Endothelial cell of umbilical vein (primary cell): Measurements from ENCODE around the gene LCN9. TPM values are rescaled to one million over a fixed set of nuclear protein-coding genes. Genes with fewer than 3 reads are reported as not detected.

Experiments
- BruUV-seq: library from RNA; stranded (reverse); fragments of 400-500 nt; replicated peaks from 2 replicates; lab custom pipeline; 2021; lab: Mats Ljungman, UMichigan
- CTCF ChIA-PET: fragments of 300-600, 350-600 bp; sonication (Branson Sonifier 250); formaldehyde crosslinking; loops from one replicate; lab custom pipeline; 2021; ENCODE audit warnings: antibody characterized with exemption, inconsistent platforms; lab: Charles Lee
- POLR2A ChIA-PET: fragments of 300-600, 350-600 bp; sonication (Branson Sonifier 250); formaldehyde crosslinking; loops from one replicate; lab custom pipeline; 2021; ENCODE audit warnings: antibody characterized with exemption, inconsistent platforms; lab: Charles Lee
- DNase-seq: peaks from one replicate; pipeline ENCODE4 v3.0.0-alpha.2; 2011; ENCODE audit warnings: low read depth, low spot score
- FAIRE-seq: peaks from 2 replicates; lab custom pipeline; 2011; peaks lifted over from hg19 to GRCh38; lab: Jason Lieb, UNC
- H2AFZ ChIP-seq: 2 replicates; pipeline ENCODE4 v1.6.0; 2012; ENCODE audit warnings: low read depth, low read length, control low read depth, inconsistent platforms
- H3K27ac ChIP-seq: 2 replicates; pipeline ENCODE4 v1.5.1; 2011; ENCODE audit warnings: low read depth, mild to moderate bottlenecking, control low read depth, low read length, moderate library complexity; ENCODE audit not compliant: insufficient read depth
- H3K27me3 ChIP-seq, 2 experiments: 2 replicates each; pipeline versions ENCODE4 v1.6.0 to v1.6.1; 2011; ENCODE audit warnings: low read length in 2 of 2, mixed read lengths in 1 of 2; ENCODE audit not compliant: control insufficient read depth in 2 of 2, insufficient read depth in 2 of 2
- H3K36me3 ChIP-seq, 2 experiments: 2 replicates in 1 of 2; 3 replicates in 1 of 2; pipeline ENCODE4 v1.5.1; 2011; ENCODE audit warnings: low read length in 2 of 2, mild to moderate bottlenecking in 1 of 2, moderate library complexity in 1 of 2; ENCODE audit not compliant: control insufficient read depth in 2 of 2, insufficient read depth in 2 of 2; ENCODE audit errors: extremely low read depth in 1 of 2
- H3K4me1 ChIP-seq: 3 replicates; pipeline ENCODE4 v1.5.1; 2011; ENCODE audit warnings: mild to moderate bottlenecking, low read length; ENCODE audit not compliant: control insufficient read depth, insufficient read depth; ENCODE audit errors: extremely low read depth
- H3K4me2 ChIP-seq: 2 replicates; pipeline ENCODE4 v1.6.1; 2011; ENCODE audit warnings: low read length, control low read depth, mixed read lengths; ENCODE audit not compliant: insufficient read depth
- H3K4me3 ChIP-seq, 3 experiments: fragments of 200-600 bp in 1 of 3; sonication (generic), shearing (Covaris generic) in 1 of 3; replicated peaks in 1 of 3; 2 replicates each; pipeline ENCODE4 v1.5.1; 2011 to 2016; ENCODE audit warnings: control low read depth in 3 of 3, low read length in 3 of 3, mild to moderate bottlenecking in 2 of 3, inconsistent platforms in 1 of 3, low read depth in 1 of 3, moderate library complexity in 1 of 3; ENCODE audit not compliant: insufficient read depth in 1 of 3
- H3K79me2 ChIP-seq: 2 replicates; pipeline ENCODE4 v1.6.0; 2012; ENCODE audit warnings: low read length, inconsistent platforms; ENCODE audit not compliant: control insufficient read depth, insufficient read depth
- H3K9ac ChIP-seq: replicated peaks from 2 replicates; pipeline ENCODE3; 2011; ENCODE audit warnings: low read length, control low read depth; ENCODE audit not compliant: insufficient read depth; ENCODE audit errors: extremely low read depth
- H3K9me1 ChIP-seq: replicated peaks from 3 replicates; pipeline ENCODE4 v1.6.0; 2011; ENCODE audit warnings: mild to moderate bottlenecking, low read length; ENCODE audit not compliant: control insufficient read depth, insufficient read depth; ENCODE audit errors: extremely low read depth
- H3K9me3 ChIP-seq: replicated peaks from 2 replicates; pipeline ENCODE4 v1.5.1; 2012; ENCODE audit warnings: low read length, inconsistent platforms; ENCODE audit not compliant: control insufficient read depth, insufficient read depth
- H4K20me1 ChIP-seq: replicated peaks from 2 replicates; pipeline ENCODE3; 2011; ENCODE audit warnings: mild to moderate bottlenecking, low read length; ENCODE audit not compliant: control insufficient read depth, insufficient read depth; ENCODE audit errors: extremely low read depth
- CTCF ChIP-seq, 2 donors: IDR thresholded peaks; 1 replicate in 1 of 2; 2 replicates in 1 of 2; pipeline ENCODE4 v1.5.1; 2011; ENCODE audit warnings: low read length in 2 of 2, mild to moderate bottlenecking in 2 of 2, moderate library complexity in 2 of 2, control low read depth in 1 of 2, inconsistent platforms in 1 of 2, low read depth in 1 of 2; ENCODE audit not compliant: insufficient read depth in 1 of 2; ENCODE audit errors: extremely low read depth in 1 of 2
- EZH2 ChIP-seq: IDR thresholded peaks from 2 replicates; pipeline ENCODE4 v1.6.1; 2012; ENCODE audit warnings: borderline replicate concordance, low read depth, mild to moderate bottlenecking, moderate library complexity, low read length, inconsistent platforms; ENCODE audit not compliant: severe bottlenecking
- FOS ChIP-seq: IDR thresholded peaks from 2 replicates; pipeline ENCODE4 v1.6.1; 2011; ENCODE audit warnings: mild to moderate bottlenecking, low read length, moderate library complexity, borderline replicate concordance; ENCODE audit not compliant: insufficient read depth
- GATA2 ChIP-seq: IDR thresholded peaks from 2 replicates; pipeline ENCODE4 v1.7.0; 2011; ENCODE audit warnings: low read depth, mild to moderate bottlenecking, moderate library complexity, mixed read lengths, low read length; ENCODE audit not compliant: insufficient read length, insufficient read depth
- JUN ChIP-seq: IDR thresholded peaks from 2 replicates; pipeline ENCODE4 v1.6.1; 2011; ENCODE audit warnings: borderline replicate concordance, low read depth; ENCODE audit not compliant: insufficient read length, insufficient read depth
- MAX ChIP-seq: IDR thresholded peaks from 2 replicates; pipeline ENCODE4 v1.6.1; 2011; ENCODE audit not compliant: insufficient read depth, insufficient read length
- MYC ChIP-seq: IDR thresholded peaks from one replicate; pipeline ENCODE4 v1.6.1; 2011; ENCODE audit warnings: mild to moderate bottlenecking, low read depth, low read length
- POLR2A ChIP-seq: IDR thresholded peaks from 2 replicates; pipeline ENCODE4 v1.6.1; 2012; ENCODE audit warnings: low read depth, mild to moderate bottlenecking, control low read depth, low read length
- POLR2AphosphoS5 ChIP-seq: IDR thresholded peaks from 2 replicates; pipeline ENCODE4 v1.6.1; 2012; ENCODE audit warnings: low read depth, mild to moderate bottlenecking, control low read depth, low read length, moderate library complexity; ENCODE audit not compliant: insufficient read depth
- dilution Hi-C: fragments of 300-500 bp; cut with MboI; formaldehyde crosslinking; loops from one replicate; pipeline ENCODE4 v1.15.0; 2019; ENCODE audit warnings: low sequenced_read_pairs; ENCODE audit not compliant: extremely low pct_ligation_motif_present
- intact Hi-C: fragments of 100-400 bp; cut with micrococcal nuclease; formaldehyde crosslinking; loops from one replicate; pipeline ENCODE4 v1.10.0; 2022
- polyA plus RNA-seq, 4 experiments: library from polyadenylated mRNA; depleted of rRNA in 3 of 4; stranded (reverse) in 3 of 4; unstranded in 1 of 4; fragments of >200 nt; gene quantifications; 2 replicates each; pipeline versions ENCODE4 v1.2.1 to v1.2.3, GENCODE V29; 2011 to 2012; ENCODE audit warnings: missing spikeins in 1 of 4
- total RNA-seq: library from RNA; stranded (reverse); gene quantifications from 2 replicates; pipeline ENCODE4 v1.2.3, GENCODE V29; 2021

Gene LCN9
- total and polyA plus RNA-seq, 2 donors (not counting 3 experiments of a cell fraction or from before 2014, with no cell fraction given): not detected

DNA sequence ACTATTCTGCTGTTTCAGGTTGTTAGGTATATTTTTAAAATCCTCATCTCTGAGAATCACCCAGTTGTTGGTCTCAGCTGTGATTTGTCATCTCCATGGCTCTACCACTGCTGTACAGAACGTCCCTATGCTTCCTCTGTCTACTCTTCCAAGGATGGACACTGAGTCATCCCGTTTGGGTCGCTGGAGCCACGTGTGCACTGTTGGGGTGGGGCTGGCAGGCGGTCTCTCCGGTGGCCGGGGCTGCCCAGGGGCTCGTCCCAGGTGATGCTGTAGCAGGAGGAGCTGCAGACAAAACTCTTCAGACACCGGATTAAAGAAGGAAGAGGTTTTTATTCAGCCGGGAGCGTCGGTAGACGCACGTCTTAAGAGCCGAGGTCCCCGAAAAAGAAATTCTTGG, 16.9 kb downstream of the LCN9 start:
- intact Hi-C loops: no loop called here
- Histone ChIP-seq H3K27ac (no peak overlapping the region), H3K36me3 (no peaks in the 10 kb centered on the region), H3K4me1 (no peaks in the 10 kb centered on the region), H2AFZ (no peak overlapping the region), H3K9me1 (no peaks in the 10 kb centered on the region), H3K9me3 (no peaks in the 10 kb centered on the region), H3K4me2 (no peak overlapping the region), H4K20me1 (no peaks in the 10 kb centered on the region), H3K79me2 (no peaks in the 10 kb centered on the region), H3K27me3 (no peaks in the 10 kb centered on the region), H3K9ac (no peak overlapping the region), H3K4me3 (no peak overlapping the region)
- TF ChIP-seq FOS: no peak
- TF ChIP-seq GATA2: no peak
- TF ChIP-seq CTCF (IDR thresholded peaks at IDR 0.05; ENCODE audit: extremely low read depth in 1 of 2, insufficient read depth in 1 of 2, low read depth in 1 of 2, low read length in 2 of 2): no peak
- no peak for TF ChIP-seq POLR2A
- no peak for TF ChIP-seq MYC
- no peak for TF ChIP-seq MAX
- TF ChIP-seq JUN: no peak
- no peak for TF ChIP-seq POLR2AphosphoS5
- no peak for TF ChIP-seq EZH2
- no peak for FAIRE-seq
- ChIA-PET CTCF (interaction anchor here (0.7 kb wide), 1 partner anchor 8 kb away, joined by 3 read pairs; no protein-coding TSS in a partner anchor), POLR2A (no interaction called here)
- no TSS peak for BruUV-seq
- dilution Hi-C loops: no loop called here
- DNase-seq: no peak
